Osteocyte (in vitro differentiated cells): ENCODE data around the gene CSGALNACT2. TPM values are rescaled to one million over a fixed set of nuclear protein-coding genes. Genes with fewer than 3 reads are reported as not detected.
"Not testable (repeated sequence)": the region's sequence is repeated elsewhere in the genome, so short reads cannot be mapped to it uniquely, and the experiment has no call there.

Experiments used
- DNase-seq: peaks from one replicate; pipeline ENCODE4 v3.0.0; 2021; ENCODE audit warnings: mixed read lengths; ENCODE audit not compliant: unreplicated experiment; ENCODE audit errors: extremely low spot score
- H3K27ac Mint-ChIP-seq: one replicate; pipeline ENCODE4 v1.8.0; 2021; ENCODE audit warnings: mild to moderate bottlenecking, mixed read lengths; ENCODE audit not compliant: unreplicated experiment
- H3K27me3 Mint-ChIP-seq: one replicate; pipeline ENCODE4 v1.8.0; 2021; ENCODE audit warnings: mixed read lengths; ENCODE audit not compliant: unreplicated experiment
- H3K36me3 Mint-ChIP-seq: one replicate; pipeline ENCODE4 v1.8.0; 2021; ENCODE audit warnings: mixed read lengths; ENCODE audit not compliant: unreplicated experiment
- H3K4me1 Mint-ChIP-seq: one replicate; pipeline ENCODE4 v1.8.0; 2021; ENCODE audit warnings: mixed read lengths; ENCODE audit not compliant: unreplicated experiment
- H3K4me3 Mint-ChIP-seq: one replicate; pipeline ENCODE4 v1.8.0; 2021; ENCODE audit warnings: mild to moderate bottlenecking, moderate library complexity, mixed read lengths; ENCODE audit not compliant: unreplicated experiment
- H3K9me3 Mint-ChIP-seq: one replicate; pipeline ENCODE4 v1.8.0; 2021; ENCODE audit warnings: mixed read lengths; ENCODE audit not compliant: unreplicated experiment
- CTCF ChIP-seq: fragments of 200-600 bp; sonication (generic); IDR thresholded peaks from 2 replicates; pipeline ENCODE4 v1.5.0; 2021; ENCODE audit warnings: antibody characterized with exemption, mild to moderate bottlenecking, moderate library complexity
- total RNA-seq: library from RNA; stranded (reverse); gene quantifications from 2 replicates; pipeline ENCODE4 v1.2.1, GENCODE V29; 2021

Gene CSGALNACT2
- total RNA-seq, 1 donor from 2014 or later = 36.6 TPM

GRCh38 chr10:43177595-43177994 is 39.4 kb downstream of the CSGALNACT2 start:
- peaks cover 59% of the 10 kb centered on the region for H3K36me3 Mint-ChIP-seq
- H3K4me3 Mint-ChIP-seq = no peak overlapping the region
- TF ChIP-seq CTCF = no peak
- no peak overlapping the region for H3K27ac Mint-ChIP-seq
- peaks cover 11% of the 10 kb centered on the region for H3K9me3 Mint-ChIP-seq
- no peaks in the 10 kb centered on the region for H3K27me3 Mint-ChIP-seq
- DNase-seq = no peak
- H3K4me1 Mint-ChIP-seq = no peaks in the 10 kb centered on the region

GRCh38 chr10:43181146-43181545 is 42.9 kb downstream of the CSGALNACT2 start:
- no peak for TF ChIP-seq CTCF
- no peak overlapping the region for H3K4me3 Mint-ChIP-seq
- peaks cover 11% of the 10 kb centered on the region for H3K9me3 Mint-ChIP-seq
- H3K27me3 Mint-ChIP-seq = no peaks in the 10 kb centered on the region
- H3K36me3 Mint-ChIP-seq = peaks cover 70% of the 10 kb centered on the region
- no peak overlapping the region for H3K27ac Mint-ChIP-seq
- peaks cover 3% of the 10 kb centered on the region for H3K4me1 Mint-ChIP-seq
- no peak for DNase-seq

- H3K9me3 Mint-ChIP-seq, H3K27me3 Mint-ChIP-seq, DNase-seq, H3K4me1 Mint-ChIP-seq, H3K4me3 Mint-ChIP-seq, H3K27ac Mint-ChIP-seq: not testable (repeated sequence)
- peaks cover 67% of the 10 kb centered on the region for H3K36me3 Mint-ChIP-seq
Observed at GRCh38 chr10:43183764-43184163, 45.5 kb downstream of the CSGALNACT2 start.

GRCh38 chr10:43186150-43186549 is 47.9 kb downstream of the CSGALNACT2 start:
- Mint-ChIP-seq H3K4me3 (no peak overlapping the region), H3K4me1 (peaks cover 10% of the 10 kb centered on the region), H3K27ac (no peak overlapping the region), H3K9me3 (no peaks in the 10 kb centered on the region), H3K27me3 (no peaks in the 10 kb centered on the region), H3K36me3 (peaks cover 46% of the 10 kb centered on the region)
- TF ChIP-seq CTCF = no peak
- no peak for DNase-seq

GRCh38 chr10:43187213-43187612 is 49.0 kb downstream of the CSGALNACT2 start:
- Mint-ChIP-seq H3K4me1 (peaks cover 10% of the 10 kb centered on the region), H3K27ac (no peak overlapping the region), H3K4me3 (no peak overlapping the region), H3K9me3 (no peaks in the 10 kb centered on the region), H3K36me3 (peaks cover 43% of the 10 kb centered on the region), H3K27me3 (no peaks in the 10 kb centered on the region)
- no peak for TF ChIP-seq CTCF
- DNase-seq = no peak

GRCh38 chr10:43188702-43189101 is 50.5 kb downstream of the CSGALNACT2 start:
- Mint-ChIP-seq H3K27ac (no peak overlapping the region), H3K36me3 (peaks cover 28% of the 10 kb centered on the region), H3K9me3 (no peaks in the 10 kb centered on the region), H3K27me3 (no peaks in the 10 kb centered on the region), H3K4me1 (peaks cover 10% of the 10 kb centered on the region), H3K4me3 (no peak overlapping the region)
- no peak for DNase-seq
- TF ChIP-seq CTCF = no peak
